A549 (cell line): ENCODE results near the gene CEP250.

ENCODE experiments used
- CHD2 ChIP-seq: fragments of 150-350 bp; IDR thresholded peaks from 2 replicates; pipeline ENCODE4 v1.6.1; 2014; ENCODE audit warnings: low read length; ENCODE audit not compliant: partially characterized antibody
- CTCF ChIP-seq: fragments of >200 bp; sonication (Bioruptor Twin); formaldehyde crosslinking; IDR thresholded peaks from 3 replicates; pipeline ENCODE4 v1.5.1; 2016
- EP300 ChIP-seq, 2 experiments: fragments of >200 bp; sonication (Bioruptor Twin); formaldehyde crosslinking; IDR thresholded peaks; 2 replicates in 1 of 2; 3 replicates in 1 of 2; pipeline ENCODE4 v1.6.1; 2016 to 2017
- MAFK ChIP-seq: fragments of 450-650 bp; IDR thresholded peaks from 2 replicates; pipeline ENCODE4 v1.6.1; 2014; ENCODE audit not compliant: partially characterized antibody
- USF2 ChIP-seq: fragments of 450-650 bp; IDR thresholded peaks from 2 replicates; pipeline ENCODE4 v1.6.1; 2014; ENCODE audit warnings: antibody characterized with exemption

- TF ChIP-seq CTCF (no peak), MAFK (no peak), CHD2 (no peak), USF2 (no peak), EP300 (IDR thresholded peaks at IDR 0.05) (no peak)
Observed at GRCh38 chr20:35458388-35458787, 3.0 kb downstream of the CEP250 start.
